Measurements from ENCODE around the gene CDC5L. TPM values are rescaled to one million over a fixed set of nuclear protein-coding genes. Genes with fewer than 3 reads are reported as not detected.
A peak's percentile ranks its signal among the peaks of the same experiment; 100 is the strongest.

Gene CDC5L
- total and polyA plus RNA-seq, 8 donors, result 16.5 to 38.0 (median 35.5) TPM

DNA sequence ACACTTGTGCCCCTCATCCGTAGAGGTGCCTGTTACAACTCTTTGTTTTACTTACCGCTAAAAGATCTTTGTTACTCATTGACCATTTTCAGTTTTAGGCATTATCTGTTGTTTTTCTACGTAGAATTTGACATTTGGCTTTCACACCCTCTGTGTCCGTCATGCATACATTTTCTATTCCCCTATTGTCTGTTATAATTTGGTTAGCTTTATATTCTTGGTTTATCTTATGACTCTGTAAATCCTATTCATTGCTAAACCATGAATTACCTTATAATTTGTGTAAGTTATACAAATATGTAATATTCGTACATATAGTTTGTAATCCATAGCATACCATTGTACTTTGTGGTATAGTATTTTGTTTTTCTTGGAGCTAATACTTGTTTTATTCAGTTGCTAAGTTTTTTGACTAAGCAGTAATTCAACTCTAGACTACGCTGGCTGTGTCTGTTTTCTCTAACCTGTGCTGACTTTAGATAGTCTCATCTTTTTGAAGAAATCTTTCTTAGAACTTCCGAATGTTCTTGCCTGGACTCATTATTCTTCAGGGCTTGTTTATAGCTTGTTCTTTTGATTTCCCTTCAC lies 21.8 kb downstream of the CDC5L start:
- no peak overlapping the region for H3K27ac ChIP-seq
- H3K9me3 ChIP-seq, result no peaks in the 10 kb centered on the region
- intact Hi-C loops (cut with DNase I), result no loop called here
- H3K4me1 ChIP-seq, result no peaks in the 10 kb centered on the region
- H3K27me3 ChIP-seq, result no peaks in the 10 kb centered on the region
- ATAC-seq, result no peak
- H3K36me3 ChIP-seq, result peaks cover 5 to 87% of the 10 kb centered on the region in 2 donors
- DNase-seq, result no peak
- H3K4me3 ChIP-seq, result no peak overlapping the region
- no peak for TF ChIP-seq CTCF (IDR thresholded peaks at IDR 0.05)

- no peak overlapping the region for H3K27ac ChIP-seq
- H3K27me3 ChIP-seq, result no peaks in the 10 kb centered on the region
- intact Hi-C loops (cut with DNase I), result no loop called here
- peaks cover 5 to 82% of the 10 kb centered on the region in 2 donors for H3K36me3 ChIP-seq
- ATAC-seq (no peak), DNase-seq (no peak)
- no peak overlapping the region for H3K4me3 ChIP-seq
- TF ChIP-seq CTCF (IDR thresholded peaks at IDR 0.05), result no peak
- H3K9me3 ChIP-seq, result no peaks in the 10 kb centered on the region
- no peaks in the 10 kb centered on the region for H3K4me1 ChIP-seq
These were observed 22.9 kb downstream of the CDC5L start for GRCh38 chr6:44410363-44410762.

- H3K27ac ChIP-seq, result no peak overlapping the region
- intact Hi-C loops (cut with DNase I), result no loop called here
- H3K4me3 ChIP-seq, result no peak overlapping the region
- TF ChIP-seq CTCF (IDR thresholded peaks at IDR 0.05), result no peak
- no peaks in the 10 kb centered on the region for H3K27me3 ChIP-seq
- ATAC-seq (no peak), DNase-seq (no peak)
- no peaks in the 10 kb centered on the region for H3K9me3 ChIP-seq
- no peaks in the 10 kb centered on the region for H3K4me1 ChIP-seq
- H3K36me3 ChIP-seq, result peaks cover 5 to 77% of the 10 kb centered on the region in 2 donors
These were observed 23.6 kb downstream of the CDC5L start for GRCh38 chr6:44411141-44411540.

DNA sequence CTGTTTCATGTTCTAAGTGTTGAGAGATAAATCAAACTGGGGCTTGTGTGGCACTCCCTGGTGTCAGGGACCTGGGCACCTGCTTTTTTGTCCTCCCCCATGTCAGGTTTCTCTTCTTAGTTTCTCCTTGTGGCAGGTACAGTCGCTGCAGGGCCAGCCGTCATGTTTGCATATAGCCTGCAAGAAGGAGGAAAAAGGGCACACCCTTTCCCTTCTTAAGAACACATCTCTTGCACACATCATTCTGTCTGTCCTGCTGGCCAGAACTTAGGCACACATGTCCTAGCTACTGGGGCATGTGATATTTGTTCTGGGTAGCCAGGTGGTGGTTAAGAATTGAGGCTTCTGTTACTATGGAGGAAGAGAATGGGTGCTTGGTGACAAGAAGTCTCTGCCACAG lies 27.9 kb downstream of the CDC5L start:
- TF ChIP-seq CTCF (IDR thresholded peaks at IDR 0.05), result no peak
- Histone ChIP-seq H3K4me1 (no peaks in the 10 kb centered on the region), H3K36me3 (peaks cover 5 to 65% of the 10 kb centered on the region in 2 donors), H3K27me3 (no peaks in the 10 kb centered on the region), H3K9me3 (no peaks in the 10 kb centered on the region), H3K4me3 (no peak overlapping the region), H3K27ac (no peak overlapping the region)
- intact Hi-C loops (cut with DNase I), result no loop called here
- DNase-seq, result no peak
- ATAC-seq, result peak; percentile 60

GRCh38 chr6:44415873-44416502 lies 28.5 kb downstream of the CDC5L start:
- DNase-seq (no peak), ATAC-seq (peak; percentile 86)
- Histone ChIP-seq H3K27ac (no peak overlapping the region), H3K36me3 (peaks cover 5 to 68% of the 10 kb centered on the region in 2 donors), H3K27me3 (no peaks in the 10 kb centered on the region), H3K4me3 (no peak overlapping the region), H3K4me1 (no peaks in the 10 kb centered on the region), H3K9me3 (no peaks in the 10 kb centered on the region)
- intact Hi-C loops (cut with DNase I), result no loop called here
- TF ChIP-seq CTCF (IDR thresholded peaks at IDR 0.05), result no peak

All from left lung (tissue), 10 donors.